Ovary (tissue), 3 donors: ENCODE measurements around the gene ZSCAN10.

ENCODE experiments used
- CTCF ChIP-seq, 3 donors: fragments of 450-650 bp in 2 of 3; fragments of 200-600 bp in 1 of 3; IDR thresholded peaks; one replicate each; pipeline versions ENCODE4 v1.5.1 to v1.8.0; 2016 to 2022; ENCODE audit warnings: antibody characterized with exemption in 3 of 3, mild to moderate bottlenecking in 1 of 3
- EP300 ChIP-seq: sonication (generic); formaldehyde crosslinking; IDR thresholded peaks from one replicate; pipeline ENCODE4 v1.6.1; 2017; ENCODE audit warnings: antibody characterized with exemption
- donor health status: DM: no; HTN: no; CAD: no.

GRCh38 chr16:3138823-3139426 lies 39.8 kb upstream of the ZSCAN10 start:
- TF ChIP-seq EP300, result no peak
- TF ChIP-seq CTCF (IDR thresholded peaks at IDR 0.05), result no peak
